GM18520 (cell line): ENCODE results near the gene FBLN1.

Experiments
- ATAC-seq: cut with Tn5 transposase; IDR thresholded peaks from one replicate; pipeline ENCODE4 v1.9.1; 2021; ENCODE audit not compliant: unreplicated experiment

FBLN1 gene

GRCh38 chr22:45504373-45505341 lies 2.0 kb downstream of the FBLN1 start:
- no peak for ATAC-seq

DNA sequence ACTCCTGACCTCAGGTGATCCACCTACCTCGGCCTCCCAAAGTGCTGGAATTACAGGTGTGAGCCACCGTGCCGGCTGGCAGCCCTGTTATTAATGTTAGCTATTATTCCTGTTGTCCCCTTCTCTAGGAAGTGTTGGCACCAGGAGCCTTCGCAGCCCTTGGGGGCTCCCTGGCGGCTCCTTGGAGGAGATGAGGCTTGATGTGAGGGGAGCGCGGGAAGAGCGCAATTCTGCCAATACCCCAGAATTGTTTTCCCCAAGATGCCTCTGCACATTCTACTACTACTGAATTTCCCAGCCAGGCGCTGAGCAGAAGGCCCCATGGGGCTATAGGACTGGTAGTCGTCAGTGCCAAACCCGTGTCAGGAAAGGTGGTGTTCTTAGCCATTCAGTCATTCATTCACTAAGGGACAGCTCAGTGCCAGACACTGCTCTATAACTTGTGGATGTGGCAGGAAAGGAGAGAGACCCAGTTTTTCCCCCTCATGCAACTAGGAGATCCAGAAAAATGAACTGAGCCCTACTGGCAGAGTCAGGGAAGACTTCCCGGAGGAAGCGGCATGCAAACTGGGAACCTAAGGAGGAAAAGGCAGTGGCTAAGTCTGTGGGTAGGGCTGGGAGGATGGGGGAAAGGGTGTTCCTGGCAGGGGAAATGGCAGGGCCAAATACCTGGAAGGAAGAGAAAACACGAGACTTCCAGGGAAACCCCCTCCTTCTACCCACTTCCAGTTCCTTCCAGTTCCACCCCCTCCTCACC lies 3.5 kb downstream of the FBLN1 start:
- no peak for ATAC-seq

- no peak for ATAC-seq
Measured at GRCh38 chr22:45506816-45507360, 4.2 kb downstream of the FBLN1 start.

- ATAC-seq: no peak
Measured at GRCh38 chr22:45507798-45508197, 5.1 kb downstream of the FBLN1 start.

- no peak for ATAC-seq
Measured at GRCh38 chr22:45508814-45509213, 6.1 kb downstream of the FBLN1 start.

DNA sequence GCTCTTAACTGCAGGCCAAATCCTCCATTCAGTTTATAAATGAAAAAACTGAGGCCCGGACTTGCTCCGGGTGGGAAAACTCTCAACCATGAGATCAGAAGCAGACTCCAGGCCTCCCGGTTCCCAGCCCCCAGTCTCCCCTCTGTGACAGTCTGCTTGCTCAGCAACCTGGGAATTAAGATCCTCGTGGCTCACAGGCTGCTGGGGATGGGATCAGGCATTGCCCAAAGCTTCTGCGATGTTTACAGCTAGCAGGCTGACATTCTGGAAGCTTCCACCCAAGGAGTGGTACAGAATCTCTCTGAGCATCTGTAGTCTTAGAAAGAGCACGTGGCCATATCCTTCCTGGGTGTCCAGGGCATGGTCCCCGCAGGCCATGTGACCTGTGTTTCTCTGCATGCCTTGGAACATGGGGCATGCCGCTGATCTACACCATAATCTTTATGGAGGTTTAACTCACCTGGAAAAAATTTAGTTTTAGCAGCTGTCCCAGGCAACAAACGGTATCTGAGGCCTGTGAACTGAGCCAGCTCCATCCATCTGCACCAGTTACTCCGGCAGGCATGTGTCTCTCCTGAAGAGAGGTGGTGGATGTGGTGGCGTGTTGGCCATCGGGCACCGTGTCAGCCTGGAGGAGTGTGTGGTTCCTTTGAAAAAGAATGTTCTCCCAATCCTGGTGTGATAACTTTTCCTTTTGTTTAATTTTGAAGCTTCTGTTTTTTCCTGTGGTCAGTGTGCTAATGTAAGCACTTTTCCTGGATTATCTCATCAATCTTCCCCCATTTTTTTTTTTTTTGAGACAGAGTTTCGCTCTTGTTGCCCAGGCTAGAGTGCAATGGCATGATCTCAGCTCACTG lies 7.9 kb downstream of the FBLN1 start:
- no peak for ATAC-seq

- ATAC-seq: no peak
Measured at GRCh38 chr22:45511847-45512261, 9.2 kb downstream of the FBLN1 start.

- ATAC-seq: no peak
Measured at GRCh38 chr22:45512363-45512762, 9.7 kb downstream of the FBLN1 start.

DNA sequence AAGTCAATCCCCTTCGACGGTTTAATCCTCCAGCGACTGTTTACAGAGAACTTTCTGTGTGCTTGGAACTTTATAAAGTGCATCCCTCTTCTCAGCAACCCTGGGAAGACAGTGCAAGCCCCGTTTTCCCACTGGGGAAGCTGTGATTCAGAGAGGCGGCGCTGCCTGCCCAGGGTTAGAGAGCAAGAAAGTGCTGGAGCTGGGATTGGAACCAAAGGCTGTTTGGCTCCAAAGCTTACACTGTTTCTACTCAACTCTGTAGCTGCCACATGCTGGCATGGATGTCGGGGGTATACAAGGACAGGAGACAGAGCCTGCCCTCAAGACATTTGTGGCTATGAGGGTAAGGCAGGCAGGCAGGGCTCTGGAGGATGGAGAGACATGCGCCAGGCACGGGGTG lies 13.0 kb downstream of the FBLN1 start:
- no peak for ATAC-seq

GRCh38 chr22:45516163-45516562 lies 13.5 kb downstream of the FBLN1 start:
- ATAC-seq: no peak

DNA sequence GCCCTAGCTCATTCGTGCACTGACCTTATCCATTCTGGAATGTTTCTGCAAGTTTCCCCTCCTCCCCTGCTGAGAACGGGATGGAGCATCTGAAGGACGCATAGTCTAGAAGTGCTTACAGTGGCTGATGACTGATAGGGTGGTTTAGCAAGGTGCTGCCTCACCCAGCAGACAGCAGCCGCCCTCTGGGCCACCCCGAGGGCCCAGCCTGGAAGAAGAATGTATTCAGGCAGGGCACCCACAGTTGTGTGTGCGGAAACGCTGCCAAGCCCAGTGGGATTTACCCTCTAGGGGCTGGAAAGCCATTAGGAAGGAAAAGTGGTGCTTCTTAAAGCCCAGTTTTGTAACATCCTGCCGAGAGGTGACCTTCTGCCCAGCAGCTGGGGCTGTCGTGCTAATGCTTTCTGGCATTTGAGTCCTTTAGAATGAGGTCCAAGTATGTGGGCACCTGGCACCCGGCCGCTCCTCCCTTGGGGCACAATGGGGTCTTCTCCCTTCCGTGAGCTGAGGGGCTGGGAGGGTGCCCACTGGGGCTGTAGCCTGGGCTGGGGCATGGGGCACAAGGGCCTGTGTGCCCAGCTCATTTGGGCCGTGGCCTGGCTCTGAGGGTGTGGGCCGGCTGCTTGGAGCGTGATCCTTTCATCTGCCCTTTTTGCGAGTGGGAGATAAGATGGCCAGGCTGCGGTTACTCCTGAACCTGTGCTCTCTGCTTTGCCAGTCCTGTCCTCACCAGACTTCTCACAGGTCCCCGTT lies 14.4 kb downstream of the FBLN1 start:
- ATAC-seq: no peak

DNA sequence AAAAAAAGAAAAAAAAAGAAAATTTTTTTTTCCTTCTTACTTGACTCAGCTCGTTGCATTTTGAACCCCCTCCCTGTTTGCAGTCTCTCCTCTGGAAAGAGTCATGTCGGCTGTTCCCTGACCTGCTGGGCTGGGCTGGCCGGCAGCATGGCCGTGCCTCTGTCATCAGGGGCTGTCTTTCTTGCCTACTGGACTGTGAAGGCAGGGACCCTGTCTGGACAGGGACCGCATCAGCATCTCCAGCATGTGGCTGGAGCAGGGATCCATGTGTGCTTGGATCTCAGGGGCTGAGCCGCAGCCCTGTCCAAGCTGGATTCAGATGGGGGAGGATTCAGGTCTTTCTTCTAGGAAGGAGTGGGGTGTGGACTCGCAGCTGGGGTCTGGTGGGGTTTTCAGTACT lies 15.5 kb downstream of the FBLN1 start:
- ATAC-seq: no peak

DNA sequence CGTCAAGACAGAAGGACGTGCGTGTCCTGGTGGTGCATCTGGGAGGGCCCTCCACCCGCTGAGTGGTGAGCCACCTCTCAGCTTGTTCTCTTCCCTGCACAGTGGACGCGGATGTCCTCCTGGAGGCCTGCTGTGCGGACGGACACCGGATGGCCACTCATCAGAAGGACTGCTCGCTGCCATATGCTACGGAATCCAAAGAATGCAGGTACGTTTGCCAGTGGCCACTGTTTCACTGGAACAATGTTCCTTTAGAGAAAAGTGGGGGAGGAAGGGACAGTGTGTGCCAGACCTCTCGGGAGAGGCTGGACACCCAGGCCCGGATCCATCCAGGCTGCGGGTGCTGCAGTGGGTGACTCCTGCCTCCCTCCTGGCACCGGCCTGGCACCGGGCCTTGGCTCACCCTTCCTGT lies 15.9 kb downstream of the FBLN1 start:
- ATAC-seq: no peak

DNA sequence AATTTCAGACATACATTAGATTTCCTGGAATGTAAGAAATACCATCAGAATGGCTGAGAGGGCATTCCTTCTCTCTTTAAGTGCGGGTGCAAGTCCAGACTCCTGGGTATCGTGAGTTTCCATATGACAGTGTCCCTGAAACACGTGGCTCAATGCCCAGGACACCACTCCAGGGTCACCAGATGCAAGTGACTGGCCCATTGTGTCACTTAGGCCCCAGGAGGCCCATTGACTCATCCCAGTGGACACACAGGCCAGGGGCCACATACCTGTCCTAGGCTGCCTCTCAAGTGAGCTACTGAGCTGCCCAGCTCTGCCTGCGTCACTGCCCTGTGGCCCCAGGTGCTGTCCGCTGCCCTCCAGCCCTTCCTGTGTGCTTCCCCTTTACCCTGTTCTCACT lies 18.5 kb downstream of the FBLN1 start:
- ATAC-seq: no peak

DNA sequence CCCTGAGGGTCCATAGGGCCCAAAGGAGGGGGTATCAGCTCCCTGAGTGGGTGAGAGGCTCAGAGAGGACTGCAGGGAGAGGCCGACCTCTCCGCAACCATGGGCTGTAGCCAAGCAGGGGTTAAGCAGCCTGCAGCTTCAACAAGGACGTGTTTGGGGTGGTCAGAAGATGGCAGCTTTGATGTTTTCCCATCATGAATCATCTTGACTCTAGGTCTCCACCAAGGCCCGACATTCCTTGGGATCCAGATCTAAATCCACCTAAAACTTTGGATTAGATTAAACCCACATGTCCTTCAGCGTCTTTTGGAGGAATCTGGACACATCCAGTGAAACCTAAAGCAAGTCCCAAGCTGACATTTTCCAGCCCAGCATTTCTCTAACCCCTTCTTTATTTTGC lies 19.8 kb downstream of the FBLN1 start:
- ATAC-seq: no peak

- ATAC-seq: no peak
Measured at GRCh38 chr22:45524157-45524556, 21.5 kb downstream of the FBLN1 start.

DNA sequence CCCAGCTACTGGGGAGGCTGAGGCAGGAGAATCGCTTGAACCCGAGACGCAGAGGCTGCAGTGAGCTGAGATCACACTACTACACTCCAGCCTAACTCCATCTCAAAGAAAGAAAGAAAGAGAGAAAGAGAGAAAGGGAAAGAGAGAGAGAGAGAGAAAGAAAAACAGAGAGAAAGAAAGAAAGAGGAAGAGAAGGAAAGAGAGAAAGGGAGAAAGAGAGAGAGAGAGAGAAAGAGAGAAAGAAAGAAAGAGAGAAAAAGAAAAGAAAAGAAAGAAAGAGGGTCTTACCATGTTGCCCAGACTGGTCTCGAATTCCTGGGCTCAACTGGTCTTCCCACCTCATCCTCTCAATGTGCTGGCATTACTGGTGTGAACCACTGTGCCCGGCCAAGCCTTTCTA lies 22.3 kb downstream of the FBLN1 start:
- ATAC-seq: no peak

DNA sequence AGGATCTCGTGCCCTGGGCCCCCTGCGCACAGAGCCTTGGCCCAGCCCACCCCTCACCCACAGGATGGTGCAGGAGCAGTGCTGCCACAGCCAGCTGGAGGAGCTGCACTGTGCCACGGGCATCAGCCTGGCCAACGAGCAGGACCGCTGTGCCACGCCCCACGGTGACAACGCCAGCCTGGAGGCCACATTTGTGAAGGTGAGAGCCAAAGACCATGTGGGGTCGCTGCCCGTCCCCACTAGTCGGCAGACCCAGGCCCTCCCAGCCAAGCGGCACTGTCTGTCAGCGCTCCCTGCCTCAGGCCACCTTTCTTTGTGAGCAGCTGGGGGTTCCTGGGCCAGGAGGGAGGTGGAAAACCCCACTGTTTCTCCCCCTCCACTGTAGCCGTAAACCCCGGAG lies 22.8 kb downstream of the FBLN1 start:
- ATAC-seq: no peak

DNA sequence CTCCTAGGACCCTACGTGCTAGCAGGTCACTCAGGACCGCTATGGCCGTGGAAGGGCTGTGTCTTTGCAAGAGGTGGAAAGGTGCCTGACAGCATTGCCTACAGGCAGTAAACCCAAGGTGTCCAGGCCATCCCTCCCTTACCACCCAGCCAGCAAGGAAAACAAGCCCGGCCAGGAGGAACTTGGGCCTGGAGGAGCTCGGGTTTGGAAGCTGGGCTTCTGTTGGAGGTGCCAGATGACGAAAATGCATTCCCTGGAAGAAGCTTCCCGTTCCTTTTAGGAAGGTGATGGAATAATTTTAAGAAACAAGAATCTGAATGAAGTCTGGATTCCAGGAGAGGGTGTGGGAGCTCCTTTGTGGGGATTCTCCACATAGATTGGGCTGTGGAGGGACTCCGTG lies 23.6 kb downstream of the FBLN1 start:
- no peak for ATAC-seq

- ATAC-seq: no peak
Measured at GRCh38 chr22:45526768-45527360, 24.2 kb downstream of the FBLN1 start.
